Pancreas (tissue), 10 donors: ENCODE results near the gene EXOSC7. TPM values are rescaled to one million over a fixed set of nuclear protein-coding genes. Genes with fewer than 3 reads are reported as not detected.

Experiments
- ATAC-seq, 4 donors: fragments of 200-7000 bp; cut with Tn5 transposase; one replicate each; pipeline versions ENCODE4 v1.8.0 to v1.9.1; 2020; ENCODE audit warnings: mild to moderate bottlenecking in 4 of 4, moderate library complexity in 4 of 4
- DNase-seq, 6 donors: peaks; one replicate each; pipeline ENCODE4 v3.0.0-alpha.2; 2020
- FAIRE-seq: peaks from 2 replicates; lab custom pipeline; 2012; peaks lifted over from hg19 to GRCh38; lab: Jason Lieb, UNC
- H3K27ac ChIP-seq, 4 donors: fragments of 200-600 bp; sonication (generic); 1 replicate in 3 of 4; 2 replicates in 1 of 4; pipeline versions ENCODE4 v1.5.0 to v1.8.0; 2020
- H3K27me3 ChIP-seq, 4 donors: fragments of 200-600 bp; one replicate each; pipeline ENCODE4 v1.8.0; 2021
- H3K36me3 ChIP-seq, 3 donors: fragments of 200-600 bp; sonication (generic) in 1 of 3; one replicate each; pipeline versions ENCODE4 v1.5.0 to v1.8.0; 2020 to 2021
- H3K4me1 ChIP-seq, 3 donors: fragments of 200-600 bp; one replicate each; pipeline ENCODE4 v1.8.0; 2021
- H3K4me3 ChIP-seq, 4 donors: fragments of 200-600 bp; sonication (generic) in 2 of 4; one replicate each; pipeline versions ENCODE4 v1.5.0 to v1.8.0; 2020 to 2021
- H3K9me3 ChIP-seq, 4 donors: fragments of 200-600 bp; one replicate each; pipeline ENCODE4 v1.8.0; 2021
- CTCF ChIP-seq, 4 donors: fragments of 200-600 bp; sonication (generic) in 3 of 4; IDR thresholded peaks; one replicate each; pipeline versions ENCODE4 v1.5.0 to v1.8.0; 2021; ENCODE audit warnings: antibody characterized with exemption in 4 of 4
- WGBS, 2 donors: extraction: QIAGEN DNeasy Blood & Tissue Kit; methylation state at CpG; one replicate each; pipeline ENCODE4 v1.1.7; 2013; 5-methylcytosine and 5-hydroxymethylcytosine counted together
- intact Hi-C, 3 donors: fragments of 100-400 bp; cut with DNase I; formaldehyde crosslinking; loops; one replicate each; pipeline versions ENCODE4 v1.11.1 to v1.14.2; 2022
- polyA plus RNA-seq, 2 donors: library from polyadenylated mRNA; stranded (reverse); fragments of 200-250 nt; gene quantifications; one replicate each; pipeline ENCODE4 v1.2.3, GENCODE V29; 2013
- total RNA-seq, 6 donors: library from RNA; stranded (reverse); fragmentation: NEBNext Ultra II Directional in 4 of 6; extraction: Animal tissue kit (Norgen Biotek cat#: 25700) in 4 of 6; gene quantifications; one replicate each; pipeline versions ENCODE4 v1.2.1 to v1.2.4, GENCODE V29; 2021 to 2023
- donor health status: healthy with polysubstance abuse.
- donor health status: DM: no; HTN: no; CAD: no; lungs with moderate emphysema.
- donor health status: DM: no; HTN: no; CAD: no.
- donor health status: control.
- donor health status: control.
- donor health status: Bipolar disorder and iron deficiency.
- donor health status: DM: yes; HTN: yes; CAD: no.
- donor health status: DM: no; HTN: no; CAD: no.
- donor health status: DM: no; HTN: no; CAD: no.
- donor health status: DM: yes; HTN: yes; CAD: no.

Gene EXOSC7
- total and polyA plus RNA-seq, 8 donors: 9.2 to 21.8 (median 13.5) TPM

- DNase-seq (no peak), FAIRE-seq (no peak), ATAC-seq (no peak)
- TF ChIP-seq CTCF (IDR thresholded peaks at IDR 0.05): no peak
- no peaks in the 10 kb centered on the region for H3K9me3 ChIP-seq
- intact Hi-C loops: no loop called here
- no peaks in the 10 kb centered on the region for H3K4me1 ChIP-seq
- H3K4me3 ChIP-seq: no peak overlapping the region
- no peak overlapping the region for H3K27ac ChIP-seq
- H3K27me3 ChIP-seq: no peaks in the 10 kb centered on the region
- peaks cover 0 to 4% (median 0%) of the 10 kb centered on the region in 3 donors for H3K36me3 ChIP-seq
- 90 to 93% methylated on average over 5 of the region's 5 CpGs for WGBS, 2 donors
Observed at GRCh38 chr3:44954304-44954703, 21.7 kb upstream of the EXOSC7 start.

- no peak for TF ChIP-seq CTCF (IDR thresholded peaks at IDR 0.05)
- ATAC-seq (peak in 2 of 4 donors; percentile 38 to 63), DNase-seq (no peak), FAIRE-seq (no peak)
- no peaks in the 10 kb centered on the region for H3K27me3 ChIP-seq
- H3K36me3 ChIP-seq: peaks cover 0 to 4% (median 0%) of the 10 kb centered on the region in 3 donors
- intact Hi-C loops: no loop called here
- H3K4me3 ChIP-seq: no peak overlapping the region
- no peaks in the 10 kb centered on the region for H3K9me3 ChIP-seq
- WGBS, 2 donors: 51 to 54% methylated on average over 3 of the region's 3 CpGs
- no peak overlapping the region for H3K27ac ChIP-seq
- no peaks in the 10 kb centered on the region for H3K4me1 ChIP-seq
Observed at GRCh38 chr3:44954962-44955361, 21.1 kb upstream of the EXOSC7 start.

GRCh38 chr3:44955917-44956316, 20.1 kb upstream of the EXOSC7 start:
- intact Hi-C loops: no loop called here
- Histone ChIP-seq H3K4me3 (no peak overlapping the region), H3K4me1 (no peaks in the 10 kb centered on the region), H3K36me3 (peaks cover 0 to 4% (median 0%) of the 10 kb centered on the region in 3 donors), H3K9me3 (no peaks in the 10 kb centered on the region), H3K27me3 (no peaks in the 10 kb centered on the region), H3K27ac (no peak overlapping the region)
- FAIRE-seq (no peak), ATAC-seq (no peak), DNase-seq (no peak)
- TF ChIP-seq CTCF (IDR thresholded peaks at IDR 0.05): no peak
- 90 to 94% methylated on average over 1 of the region's 1 CpG for WGBS, 2 donors

- WGBS, 2 donors: 95% methylated on average over 4 of the region's 4 CpGs
- ATAC-seq (no peak), DNase-seq (no peak), FAIRE-seq (no peak)
- no peak for TF ChIP-seq CTCF (IDR thresholded peaks at IDR 0.05)
- intact Hi-C loops: no loop called here
- H3K27me3 ChIP-seq: no peaks in the 10 kb centered on the region
- H3K36me3 ChIP-seq: peaks cover 0 to 4% (median 0%) of the 10 kb centered on the region in 3 donors
- no peak overlapping the region for H3K4me3 ChIP-seq
- H3K9me3 ChIP-seq: no peaks in the 10 kb centered on the region
- no peaks in the 10 kb centered on the region for H3K4me1 ChIP-seq
- no peak overlapping the region for H3K27ac ChIP-seq
Observed at GRCh38 chr3:44957986-44958385, 18.1 kb upstream of the EXOSC7 start.

- H3K9me3 ChIP-seq: no peaks in the 10 kb centered on the region
- no peaks in the 10 kb centered on the region for H3K4me1 ChIP-seq
- H3K27ac ChIP-seq: no peak overlapping the region
- ATAC-seq (no peak), DNase-seq (no peak), FAIRE-seq (no peak)
- no peak overlapping the region for H3K4me3 ChIP-seq
- H3K27me3 ChIP-seq: no peaks in the 10 kb centered on the region
- TF ChIP-seq CTCF (IDR thresholded peaks at IDR 0.05): no peak
- WGBS, 2 donors: 85% methylated on average over 7 of the region's 7 CpGs
- H3K36me3 ChIP-seq: peaks cover 0 to 4% (median 0%) of the 10 kb centered on the region in 3 donors
- intact Hi-C loops: no loop called here
Observed at GRCh38 chr3:44958386-44958785, 17.7 kb upstream of the EXOSC7 start.
